ENCODE measurements around the gene ACBD3. TPM values are rescaled to one million over a fixed set of nuclear protein-coding genes. Genes with fewer than 3 reads are reported as not detected.

The ACBD3 gene
- total RNA-seq (43.1 TPM), polyA plus RNA-seq (ENCODE audit: insufficient read depth, low read depth, low replicate concordance) (12.4 TPM)
- long read RNA-seq, donor 1, partial matches to known transcripts: 7 of 7 reads
- long read RNA-seq, donor 1, other reads (novel, unspliced or antisense): 0 of 7 reads
- long read RNA-seq, donor 2, transcript ACBD3-201 (8 exons, 3,573 nt): major isoform, 5 of 11 reads
- long read RNA-seq, donor 2, partial matches to known transcripts: 6 of 11 reads
- long read RNA-seq, donor 2, other reads (novel, unspliced or antisense): 0 of 11 reads
- long read RNA-seq, donor 3, transcript ACBD3-201 (8 exons, 3,573 nt): major isoform, 5 of 21 reads
- long read RNA-seq, donor 3, partial matches to known transcripts: 16 of 21 reads
- long read RNA-seq, donor 3, other reads (novel, unspliced or antisense): 0 of 21 reads
- long read RNA-seq, donor 4, transcript ACBD3-201 (8 exons, 3,573 nt): major isoform, 16 of 35 reads
- long read RNA-seq, donor 4, partial matches to known transcripts: 19 of 35 reads
- long read RNA-seq, donor 4, other reads (novel, unspliced or antisense): 0 of 35 reads
- long read RNA-seq, donor 5, partial matches to known transcripts: 0 of 1 reads
- long read RNA-seq, donor 5, other reads (novel, unspliced or antisense): 0 of 1 reads
- long read RNA-seq, donor 6, partial matches to known transcripts: 18 of 21 reads
- long read RNA-seq, donor 6, other reads (novel, unspliced or antisense): 0 of 21 reads
- long read RNA-seq, donor 7, transcript ACBD3-201 (8 exons, 3,573 nt): major isoform, 52 of 65 reads
- long read RNA-seq, donor 7, partial matches to known transcripts: 6 of 65 reads
- long read RNA-seq, donor 7, other reads (novel, unspliced or antisense): 7 of 65 reads
- long read RNA-seq, donor 8, partial matches to known transcripts: 10 of 10 reads
- long read RNA-seq, donor 8, other reads (novel, unspliced or antisense): 0 of 10 reads
- long read RNA-seq, donor 9, partial matches to known transcripts: 0 of 1 reads
- long read RNA-seq, donor 9, other reads (novel, unspliced or antisense): 0 of 1 reads
- long read RNA-seq, donor 10, partial matches to known transcripts: 14 of 18 reads
- long read RNA-seq, donor 10, other reads (novel, unspliced or antisense): 0 of 18 reads

GRCh38 chr1:226186124-226187018, at the start of gene ACBD3:
ACBD3 (minus strand) TSS chr1:226186741; CDS start chr1:226186675, 66 bp downstream.
- DNase-seq: peak; percentile 94 to 97 (median 96)
- FAIRE-seq: no peak
- intact Hi-C loops (cut with DNase I): no loop called here

GRCh38 chr1:226233806-226234205, 47.3 kb upstream of the ACBD3 start:
- no peak for TF ChIP-seq CTCF (IDR thresholded peaks at IDR 0.05; ENCODE audit: borderline replicate concordance, extremely low read depth, insufficient read depth)
- H3K27me3 ChIP-seq (ENCODE audit: control insufficient read depth, insufficient read depth, low read length): no peaks in the 10 kb centered on the region

More at GRCh38 chr1:226186124-226187018, at the start of gene ACBD3:
- H3K9me3 ChIP-seq (ENCODE audit: control insufficient read depth in 2 of 3, insufficient read depth in 1 of 3, low read length in 3 of 3): no peaks in the 10 kb centered on the region
- peak within 1 kb of the TSS; percentile 90 to 95 for H3K27ac ChIP-seq (ENCODE audit: low read depth in 2 of 2, low read length in 2 of 2)
- TF ChIP-seq CTCF (IDR thresholded peaks at IDR 0.05; ENCODE audit: borderline replicate concordance, extremely low read depth, insufficient read depth): no peak
- H3K4me1 ChIP-seq (ENCODE audit: control insufficient read depth in 2 of 3, insufficient read depth in 2 of 3, low read depth in 1 of 3, low read length in 3 of 3): peaks cover 0 to 16% (median 6%) of the 10 kb centered on the region in 3 donors
- peak within 1 kb of the TSS; percentile 55 to 84 (median 82) for H3K9ac ChIP-seq (ENCODE audit: low read length in 3 of 3)
- peak within 1 kb of the TSS; percentile 79 to 85 (median 81) for H3K4me3 ChIP-seq (ENCODE audit: low read length in 3 of 3)
- H3K27me3 ChIP-seq (ENCODE audit: control insufficient read depth, insufficient read depth, low read length): no peaks in the 10 kb centered on the region
- H3K36me3 ChIP-seq (ENCODE audit: control insufficient read depth in 2 of 3, insufficient read depth in 3 of 3, low read length in 3 of 3): no peaks in the 10 kb centered on the region

GRCh38 chr1:226233293-226233692, 46.8 kb upstream of the ACBD3 start:
- TF ChIP-seq CTCF (IDR thresholded peaks at IDR 0.05; ENCODE audit: borderline replicate concordance, extremely low read depth, insufficient read depth): no peak
- no peaks in the 10 kb centered on the region for H3K4me1 ChIP-seq (ENCODE audit: control insufficient read depth in 2 of 3, insufficient read depth in 2 of 3, low read depth in 1 of 3, low read length in 3 of 3)
- no peak for DNase-seq
- H3K4me3 ChIP-seq (ENCODE audit: low read length in 3 of 3): no peak overlapping the region
- no peak for FAIRE-seq
- no peak overlapping the region for H3K9ac ChIP-seq (ENCODE audit: low read length in 3 of 3)
- H3K27me3 ChIP-seq (ENCODE audit: control insufficient read depth, insufficient read depth, low read length): no peaks in the 10 kb centered on the region
- intact Hi-C loops (cut with DNase I): no loop called here
- no peaks in the 10 kb centered on the region for H3K9me3 ChIP-seq (ENCODE audit: control insufficient read depth in 2 of 3, insufficient read depth in 1 of 3, low read length in 3 of 3)
- no peak overlapping the region for H3K27ac ChIP-seq (ENCODE audit: low read depth in 2 of 2, low read length in 2 of 2)
- no peaks in the 10 kb centered on the region for H3K36me3 ChIP-seq (ENCODE audit: control insufficient read depth in 2 of 3, insufficient read depth in 3 of 3, low read length in 3 of 3)

More at GRCh38 chr1:226233806-226234205, 47.3 kb upstream of the ACBD3 start:
- Histone ChIP-seq H3K9ac (ENCODE audit: low read length in 3 of 3) (no peak overlapping the region), H3K9me3 (ENCODE audit: control insufficient read depth in 2 of 3, insufficient read depth in 1 of 3, low read length in 3 of 3) (no peaks in the 10 kb centered on the region), H3K36me3 (ENCODE audit: control insufficient read depth in 2 of 3, insufficient read depth in 3 of 3, low read length in 3 of 3) (no peaks in the 10 kb centered on the region), H3K4me3 (ENCODE audit: low read length in 3 of 3) (no peak overlapping the region), H3K4me1 (ENCODE audit: control insufficient read depth in 2 of 3, insufficient read depth in 2 of 3, low read depth in 1 of 3, low read length in 3 of 3) (no peaks in the 10 kb centered on the region), H3K27ac (ENCODE audit: low read depth in 2 of 2, low read length in 2 of 2) (no peak overlapping the region)
- no peak for FAIRE-seq
- intact Hi-C loops (cut with DNase I): no loop called here
- DNase-seq: no peak
